Activated naive CD4-positive, alpha-beta T cell treated with anti-CD3 and anti-CD28 coated beads for 36 hours (primary cell): ENCODE measurements around the gene SNPH. TPM values are rescaled to one million over a fixed set of nuclear protein-coding genes. Genes with fewer than 3 reads are reported as not detected.

Experiments used
- CTCF ChIA-PET: fragments of 350-600 bp; sonication (Branson Sonifier 250); formaldehyde crosslinking; loops from one replicate; lab custom pipeline; 2021; ENCODE audit warnings: antibody characterized with exemption; lab: Charles Lee
- DNase-seq: peaks from one replicate; pipeline ENCODE4 v3.0.0-alpha.2; 2020
- H3K27ac Mint-ChIP-seq: one replicate; pipeline ENCODE4 v1.8.0; 2021; ENCODE audit warnings: mild to moderate bottlenecking, mixed read lengths
- H3K27me3 Mint-ChIP-seq: one replicate; pipeline ENCODE4 v1.8.0; 2021; ENCODE audit warnings: low read depth, mixed read lengths
- H3K36me3 Mint-ChIP-seq: one replicate; pipeline ENCODE4 v1.8.0; 2021; ENCODE audit warnings: low read depth, mixed read lengths
- H3K4me1 Mint-ChIP-seq: one replicate; pipeline ENCODE4 v1.8.0; 2021; ENCODE audit warnings: low read depth, mixed read lengths
- H3K4me3 Mint-ChIP-seq: one replicate; pipeline ENCODE4 v1.8.0; 2021; ENCODE audit warnings: mild to moderate bottlenecking, moderate library complexity, mixed read lengths
- H3K9me3 Mint-ChIP-seq: one replicate; pipeline ENCODE4 v1.8.0; 2021; ENCODE audit warnings: mixed read lengths
- intact Hi-C: fragments of 100-400 bp; cut with micrococcal nuclease; formaldehyde crosslinking; loops from one replicate; pipeline ENCODE4 v1.15.1; 2023
- total RNA-seq, 2 experiments: library from RNA; stranded (reverse); gene quantifications; one replicate each; pipeline ENCODE4 v1.2.3, GENCODE V29; 2021

The SNPH gene
- total RNA-seq, 2 experiments from 2014 or later: 6.7 to 7.3 TPM

GRCh38 chr20:1302685-1303541, 36.8 kb downstream of the SNPH start:
- intact Hi-C loops: loop anchor here (5.0 kb wide), 1 partner anchor 76 kb away; the partner anchor contains the start of gene RAD21L1
- CTCF ChIA-PET: no interaction called here
- no peak overlapping the region for H3K27ac Mint-ChIP-seq
- H3K4me1 Mint-ChIP-seq: peaks cover 21% of the 10 kb centered on the region
- no peaks in the 10 kb centered on the region for H3K9me3 Mint-ChIP-seq
- no peak for DNase-seq
- H3K4me3 Mint-ChIP-seq: no peak overlapping the region
- peaks cover 6% of the 10 kb centered on the region for H3K36me3 Mint-ChIP-seq
- no peaks in the 10 kb centered on the region for H3K27me3 Mint-ChIP-seq

GRCh38 chr20:1304710-1305515, 38.8 kb downstream of the SNPH start:
- Mint-ChIP-seq H3K4me1 (peaks cover 15% of the 10 kb centered on the region), H3K27me3 (no peaks in the 10 kb centered on the region), H3K27ac (no peak overlapping the region), H3K9me3 (no peaks in the 10 kb centered on the region), H3K36me3 (peaks cover 6% of the 10 kb centered on the region), H3K4me3 (no peak overlapping the region)
- no peak for DNase-seq
- CTCF ChIA-PET: interaction anchor here (0.7 kb wide), 1 partner anchor 78 kb away, joined by 3 read pairs; no protein-coding TSS in a partner anchor
- intact Hi-C loops: loop anchor here (5.0 kb wide), 1 partner anchor 78 kb away; the partner anchor contains the start of gene RAD21L1

GRCh38 chr20:1305712-1306111, 39.6 kb downstream of the SNPH start:
- intact Hi-C loops: no loop called here
- H3K4me3 Mint-ChIP-seq: no peak overlapping the region
- H3K27ac Mint-ChIP-seq: no peak overlapping the region
- CTCF ChIA-PET: interaction anchor here (0.7 kb wide), 1 partner anchor 78 kb away, joined by 3 read pairs; no protein-coding TSS in a partner anchor
- H3K36me3 Mint-ChIP-seq: peaks cover 6% of the 10 kb centered on the region
- DNase-seq: no peak
- H3K9me3 Mint-ChIP-seq: no peaks in the 10 kb centered on the region
- H3K4me1 Mint-ChIP-seq: peaks cover 7% of the 10 kb centered on the region
- no peaks in the 10 kb centered on the region for H3K27me3 Mint-ChIP-seq

- no peak overlapping the region for H3K27ac Mint-ChIP-seq
- no peaks in the 10 kb centered on the region for H3K27me3 Mint-ChIP-seq
- H3K4me1 Mint-ChIP-seq: no peaks in the 10 kb centered on the region
- DNase-seq: no peak
- CTCF ChIA-PET: no interaction called here
- no peaks in the 10 kb centered on the region for H3K9me3 Mint-ChIP-seq
- no peak overlapping the region for H3K4me3 Mint-ChIP-seq
- H3K36me3 Mint-ChIP-seq: peaks cover 6% of the 10 kb centered on the region
- intact Hi-C loops: no loop called here
These were observed 40.4 kb downstream of the SNPH start for GRCh38 chr20:1306316-1307135.

GRCh38 chr20:1307171-1307570, 41.1 kb downstream of the SNPH start:
- H3K36me3 Mint-ChIP-seq: peaks cover 6% of the 10 kb centered on the region
- no peak overlapping the region for H3K4me3 Mint-ChIP-seq
- no peak overlapping the region for H3K27ac Mint-ChIP-seq
- no peaks in the 10 kb centered on the region for H3K4me1 Mint-ChIP-seq
- no peaks in the 10 kb centered on the region for H3K9me3 Mint-ChIP-seq
- H3K27me3 Mint-ChIP-seq: no peaks in the 10 kb centered on the region
- DNase-seq: no peak
- intact Hi-C loops: no loop called here
- CTCF ChIA-PET: no interaction called here

GRCh38 chr20:1307571-1307971, 41.5 kb downstream of the SNPH start:
- no peak for DNase-seq
- no peaks in the 10 kb centered on the region for H3K27me3 Mint-ChIP-seq
- no peaks in the 10 kb centered on the region for H3K4me1 Mint-ChIP-seq
- no peak overlapping the region for H3K27ac Mint-ChIP-seq
- H3K9me3 Mint-ChIP-seq: no peaks in the 10 kb centered on the region
- peaks cover 6% of the 10 kb centered on the region for H3K36me3 Mint-ChIP-seq
- CTCF ChIA-PET: no interaction called here
- intact Hi-C loops: no loop called here
- no peak overlapping the region for H3K4me3 Mint-ChIP-seq

GRCh38 chr20:1308067-1308701, 42.1 kb downstream of the SNPH start:
- Mint-ChIP-seq H3K9me3 (no peaks in the 10 kb centered on the region), H3K27me3 (no peaks in the 10 kb centered on the region), H3K27ac (no peak overlapping the region), H3K4me1 (no peaks in the 10 kb centered on the region), H3K4me3 (no peak overlapping the region), H3K36me3 (peaks cover 6% of the 10 kb centered on the region)
- CTCF ChIA-PET: no interaction called here
- intact Hi-C loops: no loop called here
- DNase-seq: no peak

GRCh38 chr20:1308702-1309095, 42.6 kb downstream of the SNPH start:
- Mint-ChIP-seq H3K27me3 (no peaks in the 10 kb centered on the region), H3K27ac (no peak overlapping the region), H3K4me1 (no peaks in the 10 kb centered on the region), H3K4me3 (no peak overlapping the region), H3K9me3 (no peaks in the 10 kb centered on the region), H3K36me3 (peaks cover 6% of the 10 kb centered on the region)
- CTCF ChIA-PET: interaction anchor here (0.9 kb wide), 1 partner anchor 91 kb away, joined by 3 read pairs; no protein-coding TSS in a partner anchor
- intact Hi-C loops: no loop called here
- DNase-seq: no peak

GRCh38 chr20:1309439-1309847, 43.3 kb downstream of the SNPH start:
- H3K27ac Mint-ChIP-seq: peak overlapping the region; percentile 24
- intact Hi-C loops: no loop called here
- peaks cover 6% of the 10 kb centered on the region for H3K36me3 Mint-ChIP-seq
- DNase-seq: no peak
- H3K27me3 Mint-ChIP-seq: no peaks in the 10 kb centered on the region
- no peaks in the 10 kb centered on the region for H3K4me1 Mint-ChIP-seq
- CTCF ChIA-PET: interaction anchor here (0.9 to 1.0 kb wide), 2 partner anchors 8 to 90 kb away, joined by 3 to 5 read pairs; no protein-coding TSS in a partner anchor
- no peaks in the 10 kb centered on the region for H3K9me3 Mint-ChIP-seq
- H3K4me3 Mint-ChIP-seq: no peak overlapping the region

- no peaks in the 10 kb centered on the region for H3K9me3 Mint-ChIP-seq
- H3K4me1 Mint-ChIP-seq: no peaks in the 10 kb centered on the region
- H3K4me3 Mint-ChIP-seq: no peak overlapping the region
- DNase-seq: no peak
- no peaks in the 10 kb centered on the region for H3K27me3 Mint-ChIP-seq
- CTCF ChIA-PET: interaction anchor here (0.9 to 1.0 kb wide), 2 partner anchors 9 to 127 kb away, joined by 4 to 5 read pairs; no protein-coding TSS in a partner anchor
- no peak overlapping the region for H3K27ac Mint-ChIP-seq
- peaks cover 3% of the 10 kb centered on the region for H3K36me3 Mint-ChIP-seq
- intact Hi-C loops: loop anchor here (10.0 kb wide), 1 partner anchor 465 kb away; no protein-coding TSS in a partner anchor
These were observed 44.0 kb downstream of the SNPH start for GRCh38 chr20:1310071-1310470.

- Mint-ChIP-seq H3K4me3 (no peak overlapping the region), H3K9me3 (no peaks in the 10 kb centered on the region), H3K4me1 (no peaks in the 10 kb centered on the region), H3K27ac (no peak overlapping the region), H3K27me3 (no peaks in the 10 kb centered on the region), H3K36me3 (no peaks in the 10 kb centered on the region)
- no peak for DNase-seq
- CTCF ChIA-PET: interaction anchor here (0.5 to 1.0 kb wide), 4 partner anchors 9 to 127 kb away, joined by 3 to 5 read pairs (median 4); no protein-coding TSS in a partner anchor
- intact Hi-C loops: loop anchor here (10.0 kb wide), 1 partner anchor 464 kb away; no protein-coding TSS in a partner anchor
These were observed 44.6 kb downstream of the SNPH start for GRCh38 chr20:1310506-1311190.
